Lung (tissue), 12 donors: ENCODE data around the gene LRRC34. TPM values are rescaled to one million over a fixed set of nuclear protein-coding genes. Genes with fewer than 3 reads are reported as not detected.

Experiments
- ATAC-seq: fragments of 200-7000 bp; cut with Tn5 transposase; one replicate; pipeline ENCODE4 v1.9.1; 2020; ENCODE audit warnings: moderate number of reproducible peaks; ENCODE audit not compliant: insufficient read depth, low FRiP score
- DNase-seq, 3 donors: peaks; one replicate each; pipeline ENCODE4 v3.0.0-alpha.2; 2013 to 2017
- H3K27ac ChIP-seq, 2 donors: one replicate each; pipeline ENCODE4 v1.5.1; 2013; ENCODE audit warnings: mild to moderate bottlenecking in 2 of 2, moderate library complexity in 2 of 2, control low read depth in 1 of 2, inconsistent platforms in 1 of 2, low read depth in 1 of 2, low read length in 1 of 2
- H3K27me3 ChIP-seq, 3 donors: one replicate each; pipeline ENCODE4 v1.5.1; 2013; ENCODE audit warnings: low read length in 2 of 3; ENCODE audit not compliant: control insufficient read depth in 3 of 3, insufficient read depth in 3 of 3
- H3K36me3 ChIP-seq, 4 donors: one replicate each; pipeline ENCODE4 v1.5.1; 2013; ENCODE audit warnings: low read length in 4 of 4, mild to moderate bottlenecking in 1 of 4, moderate library complexity in 1 of 4; ENCODE audit not compliant: control insufficient read depth in 4 of 4, insufficient read depth in 4 of 4
- H3K4me1 ChIP-seq, 5 donors: one replicate each; pipeline ENCODE4 v1.5.1; 2013; ENCODE audit warnings: low read length in 5 of 5, mild to moderate bottlenecking in 2 of 5, moderate library complexity in 1 of 5; ENCODE audit not compliant: control insufficient read depth in 5 of 5, insufficient read depth in 5 of 5
- H3K4me3 ChIP-seq: one replicate; pipeline ENCODE4 v1.5.1; 2013; ENCODE audit warnings: mild to moderate bottlenecking, control low read depth, moderate library complexity
- H3K9ac ChIP-seq, 2 donors: one replicate each; pipeline ENCODE4 v1.5.1; 2013; ENCODE audit warnings: low read length in 2 of 2, control low read depth in 1 of 2; ENCODE audit not compliant: insufficient read depth in 1 of 2
- H3K9me3 ChIP-seq, 4 donors: one replicate each; pipeline ENCODE4 v1.5.1; 2013; ENCODE audit warnings: low read length in 3 of 4, mild to moderate bottlenecking in 1 of 4, moderate library complexity in 1 of 4; ENCODE audit not compliant: control insufficient read depth in 4 of 4, insufficient read depth in 3 of 4
- WGBS, 2 donors: extraction: QIAGEN DNeasy Blood & Tissue Kit; methylation state at CpG; one replicate each; pipeline ENCODE4 v1.1.7; 2013; 5-methylcytosine and 5-hydroxymethylcytosine counted together
- polyA plus RNA-seq, 2 donors: library from polyadenylated mRNA; stranded (reverse); fragments of 200-250 nt; gene quantifications; one replicate each; pipeline ENCODE4 v1.2.1, GENCODE V29; 2013
- total RNA-seq, 2 donors: library from RNA; depleted of rRNA in 1 of 2; stranded (reverse); fragments of >200 nt in 1 of 2; gene quantifications; one replicate each; pipeline ENCODE4 v1.2.1, GENCODE V29; 2014 to 2021
- TF ChIP-seq, protein P1 (sequence below): IDR thresholded peaks from 2 replicates; pipeline ENCODE4 v1.5.1; 2012; ENCODE audit warnings: mild to moderate bottlenecking; ENCODE audit errors: control extremely low read depth, extremely low read depth
- donor health status: control.
- donor health status: control.
- donor health status: Bipolar disorder and iron deficiency.
- donor health status: healthy.
- donor health status: DM: yes; HTN: yes; CAD: no.

The LRRC34 gene
- total and polyA plus RNA-seq, 4 donors = 2.9 to 17.5 (median 6.9) TPM

- ATAC-seq (no peak), DNase-seq (no peak)
These were observed 62.0 kb downstream of the LRRC34 start for GRCh38 chr3:169750665-169751064.

GRCh38 chr3:169748670-169749069, 64.0 kb downstream of the LRRC34 start:
- peaks cover 0 to 3% (median 3%) of the 10 kb centered on the region in 3 donors for H3K27me3 ChIP-seq
- no peak overlapping the region for H3K27ac ChIP-seq
- ATAC-seq = no peak
- TF ChIP-seq, protein P1, sequence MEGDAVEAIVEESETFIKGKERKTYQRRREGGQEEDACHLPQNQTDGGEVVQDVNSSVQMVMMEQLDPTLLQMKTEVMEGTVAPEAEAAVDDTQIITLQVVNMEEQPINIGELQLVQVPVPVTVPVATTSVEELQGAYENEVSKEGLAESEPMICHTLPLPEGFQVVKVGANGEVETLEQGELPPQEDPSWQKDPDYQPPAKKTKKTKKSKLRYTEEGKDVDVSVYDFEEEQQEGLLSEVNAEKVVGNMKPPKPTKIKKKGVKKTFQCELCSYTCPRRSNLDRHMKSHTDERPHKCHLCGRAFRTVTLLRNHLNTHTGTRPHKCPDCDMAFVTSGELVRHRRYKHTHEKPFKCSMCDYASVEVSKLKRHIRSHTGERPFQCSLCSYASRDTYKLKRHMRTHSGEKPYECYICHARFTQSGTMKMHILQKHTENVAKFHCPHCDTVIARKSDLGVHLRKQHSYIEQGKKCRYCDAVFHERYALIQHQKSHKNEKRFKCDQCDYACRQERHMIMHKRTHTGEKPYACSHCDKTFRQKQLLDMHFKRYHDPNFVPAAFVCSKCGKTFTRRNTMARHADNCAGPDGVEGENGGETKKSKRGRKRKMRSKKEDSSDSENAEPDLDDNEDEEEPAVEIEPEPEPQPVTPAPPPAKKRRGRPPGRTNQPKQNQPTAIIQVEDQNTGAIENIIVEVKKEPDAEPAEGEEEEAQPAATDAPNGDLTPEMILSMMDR = no peak
- WGBS, 2 donors = 71 to 89% methylated on average over 3 of the region's 3 CpGs
- no peaks in the 10 kb centered on the region for H3K9me3 ChIP-seq
- H3K9ac ChIP-seq = no peak overlapping the region
- H3K4me1 ChIP-seq = peaks cover 0 to 1% (median 0%) of the 10 kb centered on the region in 5 donors
- DNase-seq = no peak
- no peaks in the 10 kb centered on the region for H3K36me3 ChIP-seq
- H3K4me3 ChIP-seq = no peak overlapping the region

More at GRCh38 chr3:169750665-169751064, 62.0 kb downstream of the LRRC34 start:
- no peaks in the 10 kb centered on the region for H3K4me1 ChIP-seq
- no peak overlapping the region for H3K4me3 ChIP-seq
- WGBS, 2 donors = 53 to 67% methylated on average over 2 of the region's 2 CpGs
- TF ChIP-seq, protein P1 = no peak
- H3K9ac ChIP-seq = no peak overlapping the region
- peaks cover 0 to 3% (median 3%) of the 10 kb centered on the region in 3 donors for H3K27me3 ChIP-seq
- H3K27ac ChIP-seq = no peak overlapping the region
- no peaks in the 10 kb centered on the region for H3K9me3 ChIP-seq
- no peaks in the 10 kb centered on the region for H3K36me3 ChIP-seq

DNA sequence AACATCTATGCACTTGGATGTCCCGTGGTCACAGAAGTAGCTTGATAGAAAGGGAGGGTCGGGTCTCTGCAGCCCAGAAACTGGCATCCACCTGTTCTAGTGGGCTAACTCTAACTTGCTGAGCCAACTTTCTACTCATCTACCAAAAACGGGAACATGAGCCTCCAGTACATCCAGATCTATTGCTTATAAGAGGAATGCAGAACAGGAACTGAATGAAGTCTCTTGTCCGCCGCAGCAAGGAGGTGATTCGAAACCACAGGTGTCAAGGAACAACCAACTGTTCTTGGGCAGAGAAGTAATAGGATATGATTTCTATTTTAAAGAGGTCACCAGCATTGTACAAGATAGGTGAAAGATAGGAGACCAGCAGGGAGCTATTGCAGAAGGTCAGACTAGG, 65.8 kb downstream of the LRRC34 start:
- no peak overlapping the region for H3K9ac ChIP-seq
- no peak overlapping the region for H3K4me3 ChIP-seq
- no peak for ATAC-seq
- DNase-seq = no peak
- TF ChIP-seq, protein P1 = no peak
- H3K27ac ChIP-seq = no peak overlapping the region
- peaks cover 0 to under 1% (median 0%) of the 10 kb centered on the region in 3 donors for H3K27me3 ChIP-seq
- peaks cover 0 to 4% (median 0%) of the 10 kb centered on the region in 5 donors for H3K4me1 ChIP-seq
- H3K36me3 ChIP-seq = no peaks in the 10 kb centered on the region
- 39 to 45% methylated on average over 6 of the region's 6 CpGs for WGBS, 2 donors
- H3K9me3 ChIP-seq = no peaks in the 10 kb centered on the region

DNA sequence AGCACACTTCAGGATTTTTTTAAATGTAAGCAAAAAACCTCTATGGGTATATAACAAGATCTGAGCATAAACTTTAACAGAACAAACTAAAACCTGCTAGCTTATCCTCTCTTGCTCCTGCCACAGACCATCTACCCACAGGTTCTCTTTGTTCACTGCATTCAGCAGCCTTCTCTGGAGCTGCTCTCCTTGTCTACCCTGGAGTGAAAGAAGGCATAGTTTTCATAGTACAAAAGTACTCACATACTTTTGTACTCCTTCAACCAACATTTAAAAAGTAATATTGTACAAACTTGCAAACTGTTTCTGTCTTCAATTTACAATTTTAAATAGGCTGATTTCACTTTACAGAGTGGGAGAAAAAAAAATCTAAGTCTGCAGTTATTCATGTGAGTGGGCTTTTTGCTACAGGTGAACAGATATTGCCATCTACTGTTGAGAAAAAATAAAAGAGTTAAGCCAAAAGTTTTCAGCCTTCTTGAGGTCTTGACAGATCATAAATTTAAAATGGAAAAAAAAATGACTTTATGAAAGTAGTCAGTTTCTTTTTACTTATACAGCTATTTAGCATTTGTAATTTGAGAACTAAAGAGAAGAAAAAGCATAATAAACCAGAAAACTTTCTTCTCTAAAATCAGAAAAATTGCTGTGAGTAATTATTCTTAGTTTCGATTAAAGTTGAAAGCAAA, 68.2 kb downstream of the LRRC34 start:
- TF ChIP-seq, protein P1 = no peak
- Histone ChIP-seq H3K9me3 (no peaks in the 10 kb centered on the region), H3K9ac (no peak overlapping the region), H3K4me1 (peaks cover 0 to 4% (median 0%) of the 10 kb centered on the region in 5 donors), H3K27me3 (no peaks in the 10 kb centered on the region), H3K36me3 (no peaks in the 10 kb centered on the region), H3K4me3 (no peak overlapping the region), H3K27ac (no peak overlapping the region)
- WGBS, 2 donors = 0% methylated on average over 1 of the region's 1 CpG
- ATAC-seq = no peak
- DNase-seq = peak in 2 of 3 donors; percentile 66 to 73
